ENCODE results near the gene GMDS.
"Not testable (repeated sequence)": the region's sequence is repeated elsewhere in the genome, so short reads cannot be mapped to it uniquely, and the experiment has no call there.

Gene GMDS

DNA sequence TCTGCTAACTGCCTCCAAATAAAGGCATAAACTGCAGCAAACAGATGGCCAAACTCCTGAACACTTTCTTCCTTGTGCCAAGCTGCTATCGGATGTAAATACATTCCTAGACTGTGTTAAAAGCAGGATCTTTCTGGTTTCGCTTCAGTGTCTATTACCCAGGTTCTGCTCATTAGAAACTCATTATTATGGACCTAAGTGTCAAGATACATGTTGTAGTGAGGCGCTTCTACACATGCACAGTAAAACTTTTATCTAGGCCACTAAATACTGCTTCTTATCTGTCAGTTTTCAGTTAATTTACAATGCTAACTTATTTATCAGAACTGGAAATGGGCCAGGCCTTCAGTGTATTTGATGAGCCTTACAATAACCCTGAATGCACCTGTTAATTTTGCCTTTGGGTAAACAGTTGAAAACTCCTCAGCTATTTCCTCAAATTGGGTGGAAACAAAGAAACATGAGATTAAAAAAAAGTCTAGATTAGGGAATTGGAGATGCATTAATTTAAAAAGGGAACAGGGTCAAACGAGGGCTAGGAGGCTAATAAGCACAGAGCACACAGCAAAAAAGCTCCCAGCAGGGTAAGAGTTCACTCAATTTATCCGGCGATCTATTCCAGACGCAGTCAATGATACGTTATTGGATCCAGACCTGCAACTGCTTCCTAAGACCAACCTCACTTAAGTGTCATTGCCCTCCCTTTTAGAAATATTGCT is 395.1 kb downstream of the GMDS start:
- DNase-seq, result no peak

DNA sequence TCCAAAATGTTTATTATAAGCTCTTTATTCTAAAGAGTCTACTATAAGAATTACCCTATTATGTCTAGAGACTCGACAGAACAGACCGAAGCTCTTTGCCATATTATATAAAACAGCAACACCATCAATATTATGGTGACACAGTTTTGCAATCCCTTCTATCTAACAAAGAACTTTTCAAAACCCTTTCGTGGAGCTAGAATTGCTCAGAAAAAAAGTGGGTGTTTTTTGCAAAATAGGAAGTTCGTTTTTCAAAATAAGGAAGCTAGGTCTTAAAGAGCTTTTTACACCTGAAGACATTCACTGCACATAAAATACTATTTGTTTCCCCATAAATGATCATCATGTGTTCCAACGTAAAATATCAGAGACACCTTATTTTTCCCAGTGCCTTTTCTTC is 395.7 kb downstream of the GMDS start:
- no peak for DNase-seq

DNA sequence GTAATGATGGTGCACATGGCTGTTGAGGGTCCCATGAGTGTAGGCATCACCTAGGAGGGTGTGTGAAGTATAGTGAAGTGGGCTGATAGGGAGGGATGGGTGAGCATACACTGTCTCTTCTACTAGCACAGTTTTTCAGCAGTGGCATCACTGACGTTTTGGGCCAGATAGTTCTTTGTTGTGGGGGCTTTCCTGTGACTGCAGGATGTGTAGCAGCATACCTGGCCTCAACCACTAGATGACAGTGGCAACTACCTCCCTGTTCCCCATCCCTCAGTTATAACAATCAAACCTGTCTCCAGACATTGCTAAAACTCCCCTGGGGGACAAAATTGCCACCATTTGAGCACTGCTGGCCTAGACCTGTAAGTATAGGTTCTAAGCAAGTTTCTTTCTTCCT is 396.7 kb downstream of the GMDS start:
- DNase-seq, result no peak

DNA sequence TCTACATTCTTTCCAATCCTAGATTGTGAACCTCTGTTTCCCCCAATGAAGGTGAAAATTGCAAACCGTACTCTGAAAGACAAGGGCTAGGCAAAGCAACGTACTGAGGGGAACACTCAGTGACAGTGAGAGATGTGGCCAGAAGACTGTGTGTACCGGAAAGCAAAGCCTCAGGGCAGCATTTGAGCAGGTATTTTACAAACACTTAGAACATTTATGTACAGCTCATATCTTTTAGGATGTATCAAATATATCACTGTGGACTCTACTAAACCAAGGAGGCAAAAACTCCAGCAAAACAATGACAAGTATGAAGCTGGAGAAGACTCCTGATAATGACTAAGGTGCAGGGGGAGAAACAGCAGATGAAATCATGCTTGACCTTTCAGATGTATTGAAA is 398.8 kb downstream of the GMDS start:
- DNase-seq, result no peak

DNA sequence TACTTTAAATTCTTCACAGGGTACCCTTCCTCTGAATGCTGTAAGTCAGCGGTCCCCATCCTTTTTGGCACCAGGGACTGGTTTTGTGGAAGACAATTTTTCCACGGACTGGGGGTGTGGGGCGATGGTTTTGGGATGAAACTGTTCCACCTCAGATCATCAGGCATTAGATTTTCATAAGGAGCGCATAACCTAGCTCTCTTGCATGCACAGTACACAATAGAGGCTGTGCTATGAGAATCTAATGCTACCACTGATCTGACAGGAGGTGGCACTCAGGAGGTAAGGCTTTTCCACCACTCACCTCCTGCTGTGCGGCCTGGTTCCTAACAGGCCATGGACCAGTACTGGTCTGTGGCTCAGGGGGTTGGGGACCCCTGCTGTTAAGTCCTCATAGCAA is 399.9 kb downstream of the GMDS start:
- DNase-seq, result not testable (repeated sequence)

DNA sequence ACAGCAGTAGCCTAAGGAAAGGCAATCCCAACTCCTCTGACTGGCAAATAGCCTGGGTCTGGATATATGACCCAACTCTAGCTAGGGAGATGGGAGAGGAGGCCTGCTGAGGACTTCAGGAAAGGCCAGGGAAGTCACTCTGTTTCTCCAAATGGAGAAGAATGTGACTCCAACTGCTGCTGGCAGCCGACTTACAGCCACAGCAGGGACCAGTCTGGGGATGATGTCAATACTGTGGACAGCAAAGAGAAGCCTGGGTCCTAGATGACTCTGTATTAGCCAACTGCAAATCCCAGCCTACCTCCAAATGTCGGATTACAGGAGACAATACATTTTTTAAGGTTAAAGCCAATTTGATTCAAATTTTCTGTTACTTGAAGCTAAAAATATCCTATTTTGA is 403.1 kb downstream of the GMDS start:
- no peak for DNase-seq

DNA sequence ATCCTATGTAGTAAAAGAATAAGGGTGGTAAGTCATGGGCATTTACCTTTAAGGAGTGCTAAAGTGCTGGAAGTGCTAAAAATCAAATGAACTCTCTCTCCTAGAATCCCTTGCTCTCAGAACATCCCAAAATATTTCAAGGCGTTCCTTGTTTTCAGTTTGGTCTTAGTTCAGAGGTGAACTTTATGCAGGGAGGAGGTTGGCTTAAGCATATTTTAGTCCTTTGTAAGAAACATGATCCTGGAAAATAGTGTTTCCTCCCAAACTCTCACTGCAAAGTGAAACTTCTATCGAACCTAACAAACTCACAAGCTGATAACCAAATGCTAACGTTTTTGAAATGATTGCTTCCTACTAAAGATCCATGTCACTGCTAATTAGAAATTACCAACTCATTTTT is 404.3 kb downstream of the GMDS start:
- DNase-seq, result no peak

DNA sequence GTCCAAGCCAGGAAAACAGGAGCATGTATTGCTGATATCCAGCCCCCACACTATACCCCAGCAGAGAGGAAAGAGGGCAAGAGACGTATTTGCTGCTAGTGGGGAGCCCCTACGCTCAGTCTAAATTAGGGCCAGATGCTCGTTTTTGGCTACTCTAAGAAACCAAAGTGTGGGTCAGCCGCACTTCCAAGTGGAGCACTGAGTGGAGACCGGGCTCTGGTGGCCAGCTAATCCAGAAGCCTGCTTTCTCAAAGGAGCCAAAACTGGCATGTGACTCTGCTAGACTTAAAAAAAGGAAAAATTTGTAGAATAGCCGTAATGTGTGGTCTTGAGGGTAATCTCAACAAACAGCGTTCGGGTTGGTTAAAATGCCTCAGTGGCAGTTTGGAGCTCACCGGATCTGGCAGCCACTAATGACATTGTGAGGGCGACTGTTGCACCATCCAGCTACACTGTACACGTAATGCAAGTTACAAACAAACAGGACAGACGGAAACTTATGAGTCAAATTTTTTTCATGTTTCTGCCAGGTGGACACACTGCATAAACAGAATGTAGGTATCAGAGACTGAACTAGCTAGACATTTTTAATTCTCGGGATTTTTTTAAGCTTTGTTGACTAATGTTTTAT is 404.8 kb downstream of the GMDS start:
- no peak for DNase-seq

DNA sequence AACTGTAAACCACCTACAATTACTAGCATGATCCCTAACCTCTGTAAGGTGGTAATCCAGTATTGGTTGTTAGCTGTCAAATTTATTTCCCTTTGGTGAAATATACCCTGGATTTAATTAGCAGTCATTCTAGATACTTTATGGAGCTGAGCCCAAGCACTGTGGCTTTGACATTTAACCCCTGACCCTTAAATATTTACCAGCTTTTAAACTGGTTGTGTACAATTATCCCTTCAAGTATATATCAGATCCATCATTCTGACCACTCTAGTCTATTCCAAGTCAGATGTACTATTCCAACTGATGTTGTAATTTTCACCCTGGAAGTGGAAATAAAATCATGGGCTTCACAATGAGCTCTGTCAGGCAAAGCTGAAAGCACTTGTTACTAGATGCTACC is 406.0 kb downstream of the GMDS start:
- no peak for DNase-seq

DNA sequence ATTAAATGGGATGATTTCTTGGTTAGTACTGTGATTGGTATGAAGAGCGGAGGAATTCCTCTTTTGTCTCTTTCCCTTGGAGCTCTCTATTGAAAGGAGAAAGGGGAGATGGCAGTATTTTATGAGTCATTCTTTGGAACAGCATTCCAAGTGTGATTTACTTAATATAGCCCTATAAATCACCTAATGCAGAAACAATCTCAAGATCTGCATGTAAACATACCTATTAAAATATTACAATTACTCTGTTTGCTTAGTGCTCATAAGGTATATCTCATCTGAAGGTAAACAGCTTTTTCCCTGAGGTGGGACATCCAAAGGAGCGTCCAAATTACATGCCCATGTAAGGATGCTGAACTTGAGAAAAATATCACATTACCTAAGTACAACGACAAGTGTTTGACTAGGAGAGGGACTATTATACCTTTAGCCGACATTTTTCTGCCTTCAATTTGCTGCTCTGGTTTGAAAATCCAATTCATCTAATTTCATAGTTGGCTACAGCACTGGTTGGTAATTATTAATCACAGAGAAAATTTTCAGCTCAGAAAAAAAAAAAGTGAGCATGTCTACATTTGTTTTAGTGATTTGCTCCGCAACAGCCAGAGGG is 406.7 kb downstream of the GMDS start:
- DNase-seq, result no peak

DNA sequence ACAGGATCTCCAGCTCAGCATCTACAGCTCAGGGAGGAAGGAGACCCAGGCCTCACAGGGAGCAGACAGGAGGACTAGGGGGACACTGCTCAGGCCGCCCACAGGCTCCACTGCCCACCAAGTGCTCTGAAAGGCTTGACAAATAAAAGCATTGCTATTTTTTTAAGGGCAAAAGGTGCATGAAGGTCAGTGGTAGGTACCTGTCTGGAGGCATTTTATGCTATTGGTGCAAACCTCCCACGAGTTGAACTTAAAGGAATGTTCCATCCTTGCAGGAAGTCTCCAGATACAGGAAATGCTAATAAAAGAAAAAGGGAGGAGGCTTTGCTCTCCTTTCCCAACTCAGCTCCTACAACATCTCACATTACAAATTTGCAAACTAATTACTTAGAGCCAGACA is 407.6 kb downstream of the GMDS start:
- no peak for DNase-seq

DNA sequence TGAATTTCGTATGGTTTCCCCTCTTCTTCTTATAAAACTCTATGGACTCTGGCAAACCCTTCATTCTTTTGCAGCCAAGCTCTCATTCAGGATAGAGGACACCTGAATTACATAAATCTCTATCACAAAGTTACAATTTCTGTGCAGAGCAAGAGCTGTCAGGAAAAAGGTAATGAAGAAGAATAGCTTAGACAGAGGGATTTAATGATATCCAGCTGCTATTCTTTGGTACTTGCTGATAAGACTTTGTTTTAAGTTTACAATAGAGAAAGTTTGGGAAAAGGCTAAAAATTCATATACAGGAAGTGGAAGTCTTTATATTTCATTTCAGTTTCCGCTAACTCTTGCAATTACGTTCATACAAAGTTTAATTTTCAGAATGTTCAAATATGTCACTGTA is 408.7 kb downstream of the GMDS start:
- DNase-seq, result no peak

DNA sequence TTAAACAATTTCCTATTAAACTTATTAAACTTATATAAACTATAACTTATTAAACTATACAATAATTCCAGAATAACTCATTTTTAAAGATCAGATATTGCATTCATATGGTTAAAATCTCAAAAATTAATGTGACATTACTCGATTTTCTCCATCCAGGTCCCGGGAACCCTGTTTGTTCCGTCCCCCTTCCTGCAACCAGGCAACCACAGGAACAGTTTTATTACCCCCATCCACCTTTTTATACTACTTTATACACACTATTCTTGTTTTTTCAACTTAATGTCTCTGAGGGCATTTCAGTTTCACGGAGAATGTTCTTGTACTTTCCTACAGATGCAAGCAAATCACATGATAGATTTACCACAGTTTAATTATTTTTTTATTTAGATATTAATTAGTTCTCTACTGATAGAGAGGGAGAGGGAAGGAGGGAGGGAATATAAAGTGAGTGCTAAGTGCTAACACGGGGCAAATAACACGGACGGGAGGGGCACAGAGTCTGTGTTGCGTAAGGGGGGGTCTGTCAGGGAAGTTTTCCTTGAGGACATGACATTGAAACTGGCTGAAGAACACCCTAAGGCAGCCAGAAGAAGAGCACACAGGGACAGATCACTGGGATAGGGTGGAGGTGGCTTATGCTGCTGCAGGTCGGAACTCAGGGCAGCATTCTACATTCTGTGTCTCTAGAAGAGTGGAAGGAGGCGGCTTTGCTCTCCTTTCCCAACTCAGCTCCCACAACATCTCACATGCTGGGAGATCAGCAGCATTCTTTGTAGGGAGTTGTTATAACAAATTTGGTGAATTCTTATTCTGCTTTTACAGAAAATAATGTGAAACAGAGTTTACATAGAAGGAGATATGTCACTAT is 410.5 kb downstream of the GMDS start:
- no peak for DNase-seq

DNA sequence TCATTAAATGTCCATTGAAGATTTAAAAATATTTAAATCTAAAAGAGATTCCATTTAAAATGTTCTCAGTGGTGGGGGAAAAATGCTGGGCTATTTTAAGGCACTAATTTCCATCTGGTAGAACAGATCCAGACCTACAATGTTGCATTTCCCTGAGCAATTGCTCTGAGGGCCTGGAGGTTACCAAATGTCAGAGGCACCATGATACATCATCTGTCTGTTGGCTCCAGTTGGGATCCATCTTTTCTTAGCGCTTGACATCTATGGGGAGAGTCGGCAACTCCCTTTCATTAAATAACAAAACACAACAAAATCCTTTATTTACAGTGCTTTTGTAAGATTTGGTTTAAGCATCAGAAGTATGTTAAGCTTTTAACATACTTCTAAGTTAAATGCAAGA is 411.2 kb downstream of the GMDS start:
- no peak for DNase-seq

DNA sequence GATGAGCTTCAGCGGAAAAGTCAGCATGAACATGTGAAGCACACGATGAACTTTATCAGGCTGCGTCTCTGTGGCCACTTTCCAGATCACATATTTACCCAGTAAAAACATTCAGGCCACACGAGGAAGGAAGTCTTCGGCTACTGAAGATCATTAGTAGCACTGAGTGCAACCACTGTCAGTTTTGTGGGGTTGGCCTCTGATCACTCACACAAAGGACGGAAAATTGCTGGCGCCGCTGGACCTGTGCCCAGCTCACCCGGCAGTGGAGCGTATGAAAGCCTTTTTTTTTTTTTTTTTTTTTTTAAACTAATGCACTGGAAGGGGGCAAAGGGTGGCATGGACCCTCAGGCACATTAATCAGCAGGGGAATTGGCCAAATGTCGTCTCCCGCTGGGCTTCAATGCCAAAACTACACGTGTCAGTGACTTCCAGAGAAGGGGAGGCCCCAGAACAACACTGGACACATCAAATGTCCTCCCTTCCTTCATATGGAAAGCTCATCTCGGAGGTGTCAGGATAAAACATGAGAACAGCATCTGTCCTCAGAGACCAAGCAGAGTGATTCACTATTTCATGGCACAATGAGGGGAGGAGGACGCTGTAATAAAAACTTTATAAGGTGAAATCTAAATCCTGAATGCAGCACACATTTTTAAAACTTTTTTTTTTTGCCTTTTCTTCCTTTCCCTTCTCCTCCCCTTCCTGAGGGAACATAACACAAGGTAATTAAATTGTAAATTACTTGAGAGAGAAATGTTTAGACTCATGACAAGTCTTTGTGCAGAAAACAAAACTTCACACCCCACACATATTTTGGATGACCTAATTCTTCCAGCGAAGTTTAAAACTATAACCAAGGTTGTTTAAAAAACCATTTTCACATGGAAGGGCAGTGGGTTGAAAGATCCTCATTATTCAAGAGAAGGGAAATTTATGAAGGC is 412.3 kb downstream of the GMDS start:
- no peak for DNase-seq

DNA sequence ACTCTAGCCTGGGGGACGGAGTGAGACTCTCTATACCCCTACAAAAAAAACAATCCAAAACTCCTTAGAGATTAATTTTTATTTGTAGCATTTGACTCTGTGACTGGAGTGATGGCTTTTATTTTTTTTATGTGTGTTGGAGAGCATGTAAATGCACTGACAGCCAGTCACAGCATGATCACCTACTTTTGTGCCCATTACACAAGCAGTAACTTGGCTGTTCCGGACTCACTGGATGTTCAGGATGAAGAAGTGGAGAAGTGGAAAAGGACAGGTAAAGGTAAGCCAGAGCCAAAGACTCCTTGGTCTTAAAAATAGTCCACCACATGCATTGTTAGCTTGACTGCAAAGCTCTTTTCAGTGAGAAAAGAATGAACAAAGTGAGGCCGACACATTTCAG is 413.0 kb downstream of the GMDS start:
- no peak for DNase-seq

DNA sequence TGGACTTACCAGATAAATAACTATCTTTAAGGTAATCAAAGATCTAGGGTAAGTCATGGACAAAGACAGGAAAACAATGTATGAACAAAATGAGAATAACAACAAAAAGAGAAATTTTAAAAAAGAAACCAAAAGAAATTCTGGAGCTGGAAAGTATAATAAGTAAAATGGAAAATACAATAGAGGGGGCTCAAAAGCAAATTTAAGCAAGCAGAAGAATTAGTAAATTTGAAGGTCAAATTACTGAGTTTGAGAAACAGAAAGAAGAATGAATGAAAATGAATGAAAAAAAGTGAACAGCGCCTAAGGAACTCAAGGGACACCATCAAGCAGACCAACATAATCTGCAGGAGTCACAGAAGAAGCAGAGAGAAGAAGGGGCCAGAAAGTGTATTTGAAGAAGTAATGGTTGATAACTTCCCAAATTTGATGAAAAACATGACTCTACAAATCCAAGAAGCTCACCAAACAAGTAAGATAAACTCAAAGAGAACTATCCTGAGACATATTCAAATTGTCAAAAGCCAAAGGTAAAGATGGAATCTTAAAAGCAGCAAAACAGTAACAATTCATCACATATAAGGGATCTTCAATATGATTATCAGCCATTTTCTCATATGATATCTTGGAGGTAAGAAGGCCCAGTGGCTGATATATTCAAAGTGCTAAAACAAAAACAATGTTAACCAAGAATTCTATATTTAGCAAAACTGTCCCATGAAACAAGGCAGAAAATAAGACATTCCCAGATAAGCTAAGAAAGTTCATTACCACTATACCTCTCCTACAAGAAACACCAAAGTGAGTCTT is 417.2 kb downstream of the GMDS start:
- DNase-seq, result no peak

DNA sequence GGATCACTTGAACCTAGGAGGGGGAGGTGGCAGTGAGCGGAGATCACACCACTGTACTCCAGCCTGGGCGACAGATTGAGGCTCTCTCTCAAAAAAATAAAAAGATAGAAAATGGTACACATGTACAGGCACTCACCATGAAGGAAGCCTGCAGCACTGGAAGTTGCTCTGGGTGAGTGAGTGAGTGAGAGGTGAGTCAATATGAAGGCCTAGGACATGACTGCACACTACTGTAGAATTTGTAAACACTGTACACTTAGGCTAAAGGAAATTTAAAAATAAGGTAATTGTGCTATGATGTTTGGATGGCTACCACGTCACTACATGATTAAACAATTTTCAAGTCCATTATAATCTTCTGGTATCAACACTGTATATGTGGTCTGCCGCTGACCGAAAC is 419.5 kb downstream of the GMDS start:
- DNase-seq, result no peak

DNA sequence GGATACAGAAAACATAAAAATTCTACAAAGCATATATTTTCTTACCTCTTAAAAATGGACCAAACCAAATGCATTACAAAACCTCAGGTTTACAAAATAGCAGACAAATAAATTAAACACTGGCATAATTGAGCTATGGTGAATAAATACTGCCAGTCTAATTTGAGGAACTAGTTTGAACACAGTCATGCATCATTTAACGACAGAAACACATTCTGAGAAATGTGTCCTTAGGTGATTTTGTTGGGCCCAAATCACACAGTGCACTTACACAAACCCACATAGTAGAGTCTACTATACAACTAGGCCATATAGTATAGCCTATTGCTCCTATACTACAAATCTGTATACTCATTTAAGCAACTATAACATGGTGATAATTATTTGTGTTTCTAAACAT is 420.1 kb downstream of the GMDS start:
- no peak for DNase-seq

DNA sequence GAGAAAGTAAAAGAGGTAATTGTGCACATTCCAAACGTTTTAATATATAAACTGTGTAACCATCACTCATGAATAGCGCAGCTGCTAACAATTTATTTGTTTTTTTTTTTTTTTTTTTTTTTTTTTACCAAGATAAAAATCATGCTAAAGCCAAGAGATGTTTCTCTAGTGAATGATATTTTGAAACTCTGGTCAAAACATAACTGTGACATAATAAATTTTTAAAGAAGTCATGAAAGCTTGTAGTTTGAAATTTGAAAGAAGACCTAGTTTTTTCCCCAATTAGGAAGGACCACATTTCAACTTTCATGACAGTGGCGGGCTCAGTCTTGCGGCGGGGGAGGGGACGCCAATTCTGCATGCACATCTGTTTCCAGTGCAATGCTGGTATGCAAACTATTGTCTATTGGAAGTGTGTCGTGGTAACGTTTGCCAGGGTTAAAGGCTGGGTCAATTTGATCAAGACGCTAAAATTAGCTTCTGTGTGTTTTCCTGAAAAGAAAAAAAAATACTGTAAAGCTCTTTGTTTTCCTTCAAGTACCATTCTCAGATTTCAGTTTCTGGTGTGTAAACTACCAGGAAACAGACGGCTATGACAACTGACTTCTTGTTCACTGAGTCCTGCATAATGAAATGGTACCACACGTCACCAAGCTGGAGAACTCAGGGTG is 423.8 kb downstream of the GMDS start:
- peak in 1 of 2 experiments; percentile 43 for DNase-seq

DNA sequence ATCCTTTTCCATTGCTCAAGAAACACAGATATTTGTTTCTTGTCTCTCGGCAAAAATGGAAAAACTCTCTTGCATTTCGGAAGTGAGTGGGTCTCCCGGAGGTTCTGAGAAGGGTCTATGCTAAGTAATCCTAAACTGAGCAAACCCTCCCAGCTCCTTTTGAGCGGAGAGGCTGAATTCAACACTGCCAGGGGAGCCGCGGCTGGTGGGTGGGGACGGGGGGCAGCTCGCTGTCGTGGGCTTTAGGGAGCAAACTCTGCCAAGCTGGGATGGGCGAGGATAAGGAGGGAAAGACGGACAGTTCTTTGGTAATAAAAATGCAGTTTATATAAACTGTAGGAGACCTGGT is 424.3 kb downstream of the GMDS start:
- no peak for DNase-seq
